ENCODE data around the gene GRK5. TPM values are rescaled to one million over a fixed set of nuclear protein-coding genes. Genes with fewer than 3 reads are reported as not detected.
A peak's percentile ranks its signal among the peaks of the same experiment; 100 is the strongest.

GRK5 gene
- total RNA-seq, 1 donor from 2014 or later = 163 TPM

- no peak for DNase-seq (ENCODE audit: low spot score)
- Mint-ChIP-seq H3K9me3 (ENCODE audit: unreplicated experiment) (no peaks in the 10 kb centered on the region), H3K27me3 (ENCODE audit: unreplicated experiment) (peaks cover 57% of the 10 kb centered on the region), H3K36me3 (ENCODE audit: low read depth, unreplicated experiment) (peaks cover 63% of the 10 kb centered on the region), H3K4me3 (ENCODE audit: unreplicated experiment) (peak overlapping the region; percentile 59), H3K27ac (ENCODE audit: unreplicated experiment) (peak overlapping the region; percentile 77), H3K4me1 (ENCODE audit: unreplicated experiment) (peaks cover 68% of the 10 kb centered on the region)
- TF ChIP-seq CTCF (IDR thresholded peaks at IDR 0.05; ENCODE audit: unreplicated experiment) = no peak
These were observed 188.8 kb downstream of the GRK5 start for GRCh38 chr10:119396008-119396708.

DNA sequence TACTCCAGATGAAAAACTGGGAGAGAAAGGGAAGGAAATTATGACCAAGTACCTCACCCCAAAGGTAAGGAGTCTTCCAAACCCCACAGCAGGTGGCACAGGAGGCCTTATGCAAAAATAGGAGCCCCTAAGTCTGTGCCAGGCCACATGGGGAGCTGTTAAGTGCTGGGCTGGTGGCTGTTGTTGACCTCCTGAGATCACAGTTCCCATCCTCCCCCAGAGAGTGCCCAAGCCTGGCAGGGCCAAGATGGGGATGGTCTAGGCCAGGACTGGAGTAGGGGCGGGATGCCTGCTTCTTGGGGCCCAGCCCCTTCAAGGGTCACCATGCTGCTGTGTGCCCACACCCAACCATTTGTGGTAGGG is 189.3 kb downstream of the GRK5 start:
- no peak for TF ChIP-seq CTCF (IDR thresholded peaks at IDR 0.05; ENCODE audit: unreplicated experiment)
- Mint-ChIP-seq H3K9me3 (ENCODE audit: unreplicated experiment) (no peaks in the 10 kb centered on the region), H3K4me1 (ENCODE audit: unreplicated experiment) (peaks cover 71% of the 10 kb centered on the region), H3K27ac (ENCODE audit: unreplicated experiment) (peak overlapping the region; percentile 67), H3K36me3 (ENCODE audit: low read depth, unreplicated experiment) (peaks cover 61% of the 10 kb centered on the region), H3K27me3 (ENCODE audit: unreplicated experiment) (peaks cover 63% of the 10 kb centered on the region), H3K4me3 (ENCODE audit: unreplicated experiment) (no peak overlapping the region)
- DNase-seq (ENCODE audit: low spot score) = no peak

GRCh38 chr10:119397416-119397815 is 190.0 kb downstream of the GRK5 start:
- Mint-ChIP-seq H3K4me1 (ENCODE audit: unreplicated experiment) (peaks cover 69% of the 10 kb centered on the region), H3K27me3 (ENCODE audit: unreplicated experiment) (peaks cover 61% of the 10 kb centered on the region), H3K27ac (ENCODE audit: unreplicated experiment) (no peak overlapping the region), H3K9me3 (ENCODE audit: unreplicated experiment) (no peaks in the 10 kb centered on the region), H3K4me3 (ENCODE audit: unreplicated experiment) (no peak overlapping the region), H3K36me3 (ENCODE audit: low read depth, unreplicated experiment) (peaks cover 60% of the 10 kb centered on the region)
- TF ChIP-seq CTCF (IDR thresholded peaks at IDR 0.05; ENCODE audit: unreplicated experiment) = no peak
- DNase-seq (ENCODE audit: low spot score) = no peak

DNA sequence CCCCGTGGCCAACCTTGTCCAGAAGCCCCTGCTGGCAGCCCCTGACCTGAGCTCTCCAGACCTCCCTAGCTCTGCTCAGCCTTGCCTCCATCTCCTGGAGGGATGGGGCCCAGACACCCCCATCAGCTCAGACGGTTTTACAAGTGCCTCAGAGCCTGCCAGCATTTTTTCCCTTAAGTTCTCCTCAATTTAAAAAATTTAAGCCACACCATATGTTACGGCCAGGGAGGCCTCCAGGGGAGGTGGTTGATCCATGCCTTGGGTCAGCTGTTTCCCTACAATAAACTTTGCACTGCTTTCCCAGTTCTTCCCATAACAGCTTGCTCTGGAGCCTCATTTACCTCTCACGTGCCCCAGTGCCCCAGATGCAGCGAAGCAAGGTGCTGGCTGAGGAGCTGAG is 191.6 kb downstream of the GRK5 start:
- H3K36me3 Mint-ChIP-seq (ENCODE audit: low read depth, unreplicated experiment) = peaks cover 51% of the 10 kb centered on the region
- H3K27me3 Mint-ChIP-seq (ENCODE audit: unreplicated experiment) = peaks cover 58% of the 10 kb centered on the region
- H3K27ac Mint-ChIP-seq (ENCODE audit: unreplicated experiment) = peak overlapping the region; percentile 48
- H3K4me3 Mint-ChIP-seq (ENCODE audit: unreplicated experiment) = no peak overlapping the region
- DNase-seq (ENCODE audit: low spot score) = no peak
- no peak for TF ChIP-seq CTCF (IDR thresholded peaks at IDR 0.05; ENCODE audit: unreplicated experiment)
- H3K9me3 Mint-ChIP-seq (ENCODE audit: unreplicated experiment) = no peaks in the 10 kb centered on the region
- H3K4me1 Mint-ChIP-seq (ENCODE audit: unreplicated experiment) = peaks cover 65% of the 10 kb centered on the region

DNA sequence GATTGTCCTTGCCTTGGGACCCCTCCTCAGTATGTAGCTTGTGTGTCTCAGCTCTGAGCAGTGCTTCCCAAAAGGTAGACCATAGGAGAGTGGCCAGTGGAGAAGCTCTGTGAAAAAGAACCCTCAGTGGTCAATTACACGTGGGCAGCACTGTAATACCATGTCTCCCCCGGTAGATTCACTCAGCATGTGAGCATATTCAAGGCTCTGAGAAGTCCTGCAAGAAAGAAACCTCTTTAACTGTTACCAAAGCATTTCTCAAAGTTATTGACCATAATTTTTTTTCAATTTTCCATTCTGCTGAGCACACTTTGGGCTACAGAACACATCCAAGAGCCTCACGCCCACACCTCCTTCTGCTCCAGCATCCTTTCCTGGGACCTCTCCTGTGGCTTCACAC is 192.1 kb downstream of the GRK5 start:
- no peak for TF ChIP-seq CTCF (IDR thresholded peaks at IDR 0.05; ENCODE audit: unreplicated experiment)
- Mint-ChIP-seq H3K27ac (ENCODE audit: unreplicated experiment) (peak overlapping the region; percentile 48), H3K9me3 (ENCODE audit: unreplicated experiment) (no peaks in the 10 kb centered on the region), H3K4me3 (ENCODE audit: unreplicated experiment) (peak overlapping the region; percentile 81), H3K27me3 (ENCODE audit: unreplicated experiment) (peaks cover 57% of the 10 kb centered on the region), H3K36me3 (ENCODE audit: low read depth, unreplicated experiment) (peaks cover 51% of the 10 kb centered on the region), H3K4me1 (ENCODE audit: unreplicated experiment) (peaks cover 65% of the 10 kb centered on the region)
- no peak for DNase-seq (ENCODE audit: low spot score)

All from endothelial cell (in vitro differentiated cells).